ENCODE data around the gene HM13. TPM values are rescaled to one million over a fixed set of nuclear protein-coding genes. Genes with fewer than 3 reads are reported as not detected.

Gene HM13
- total RNA-seq, 3 donors from 2014 or later, result 95.6 to 137 (median 109) TPM

- no peak for ATAC-seq
- intact Hi-C loops (cut with DNase I, micrococcal nuclease), result no loop called here
Observed at GRCh38 chr20:31564284-31564683, 50.0 kb downstream of the HM13 start.

GRCh38 chr20:31565699-31566318, 51.6 kb downstream of the HM13 start:
- no peaks in the 10 kb centered on the region for H3K36me3 ChIP-seq (ENCODE audit: low read depth)
- H3K4me1 ChIP-seq (ENCODE audit: low read depth), result peaks cover 8% of the 10 kb centered on the region
- H3K9me3 ChIP-seq, result no peaks in the 10 kb centered on the region
- ATAC-seq, result peak; percentile 47
- no peak for TF ChIP-seq CTCF (IDR thresholded peaks at IDR 0.05)
- no peak overlapping the region for H3K4me3 ChIP-seq
- intact Hi-C loops (cut with DNase I, micrococcal nuclease), result loop anchor here in 1 of 2 donors (5.0 kb wide), 1 partner anchor 46 kb away; no protein-coding TSS in a partner anchor
- peak in 1 of 3 donors; percentile 45 for DNase-seq

More at GRCh38 chr20:31564284-31564683, 50.0 kb downstream of the HM13 start:
- Histone ChIP-seq H3K4me3 (no peak overlapping the region), H3K36me3 (ENCODE audit: low read depth) (no peaks in the 10 kb centered on the region), H3K9me3 (no peaks in the 10 kb centered on the region), H3K4me1 (ENCODE audit: low read depth) (peaks cover 6% of the 10 kb centered on the region)
- DNase-seq, result no peak
- TF ChIP-seq CTCF (IDR thresholded peaks at IDR 0.05), result no peak

GRCh38 chr20:31566319-31566657, 52.0 kb downstream of the HM13 start:
- intact Hi-C loops (cut with DNase I, micrococcal nuclease), result loop anchor here in 1 of 2 donors (5.0 kb wide), 1 partner anchor 46 kb away; no protein-coding TSS in a partner anchor
- TF ChIP-seq CTCF (IDR thresholded peaks at IDR 0.05), result no peak
- Histone ChIP-seq H3K9me3 (no peaks in the 10 kb centered on the region), H3K4me3 (no peak overlapping the region), H3K4me1 (ENCODE audit: low read depth) (peaks cover 8% of the 10 kb centered on the region), H3K36me3 (ENCODE audit: low read depth) (no peaks in the 10 kb centered on the region)
- ATAC-seq (no peak), DNase-seq (no peak)

GRCh38 chr20:31566658-31567379, 52.6 kb downstream of the HM13 start:
- DNase-seq (peak in 2 of 3 donors; percentile 55 to 66), ATAC-seq (peak; percentile 48)
- Histone ChIP-seq H3K36me3 (ENCODE audit: low read depth) (no peaks in the 10 kb centered on the region), H3K4me3 (no peak overlapping the region), H3K4me1 (ENCODE audit: low read depth) (peaks cover 8% of the 10 kb centered on the region), H3K9me3 (no peaks in the 10 kb centered on the region)
- intact Hi-C loops (cut with DNase I, micrococcal nuclease), result loop anchor here in 1 of 2 donors (5.0 kb wide), 1 partner anchor 45 kb away; no protein-coding TSS in a partner anchor
- no peak for TF ChIP-seq CTCF (IDR thresholded peaks at IDR 0.05)

- ATAC-seq (no peak), DNase-seq (no peak)
- intact Hi-C loops (cut with DNase I, micrococcal nuclease), result loop anchor here in 1 of 2 donors (5.0 kb wide), 1 partner anchor 45 kb away; no protein-coding TSS in a partner anchor
- Histone ChIP-seq H3K4me1 (ENCODE audit: low read depth) (peaks cover 11% of the 10 kb centered on the region), H3K4me3 (no peak overlapping the region), H3K9me3 (no peaks in the 10 kb centered on the region), H3K36me3 (ENCODE audit: low read depth) (no peaks in the 10 kb centered on the region)
- no peak for TF ChIP-seq CTCF (IDR thresholded peaks at IDR 0.05)
Observed at GRCh38 chr20:31567380-31567720, 53.1 kb downstream of the HM13 start.
